Large intestine (tissue), 3 donors: Measurements from ENCODE around the gene CPXM2. TPM values are rescaled to one million over a fixed set of nuclear protein-coding genes. Genes with fewer than 3 reads are reported as not detected.

ENCODE experiments used
- DNase-seq, 2 donors: peaks; one replicate each; pipeline versions ENCODE4 v3.0.0 to v3.0.0-alpha.2; 2013
- H3K27ac ChIP-seq: one replicate; pipeline ENCODE4 v1.5.1; 2013; ENCODE audit warnings: low read length
- H3K27me3 ChIP-seq: 2 replicates; pipeline ENCODE4 v1.6.1; 2013; ENCODE audit warnings: low read length; ENCODE audit not compliant: control insufficient read depth, insufficient read depth
- H3K36me3 ChIP-seq: 2 replicates; pipeline ENCODE4 v1.6.1; 2013; ENCODE audit warnings: low read length; ENCODE audit not compliant: control insufficient read depth, insufficient read depth
- H3K4me1 ChIP-seq: one replicate; pipeline ENCODE4 v1.6.1; 2013; ENCODE audit warnings: low read length; ENCODE audit not compliant: control insufficient read depth, insufficient read depth
- H3K4me3 ChIP-seq: one replicate; pipeline ENCODE4 v1.5.1; 2013; ENCODE audit warnings: low read length
- H3K9me3 ChIP-seq: one replicate; pipeline ENCODE4 v1.6.1; 2013; ENCODE audit warnings: mild to moderate bottlenecking, low read depth, low read length, moderate library complexity; ENCODE audit not compliant: control insufficient read depth
- WGBS: methylation state at CpG from one replicate; pipeline ENCODE4 v1.1.5; 2013; ENCODE audit warnings: low lambda C conversion rate; ENCODE audit not compliant: insufficient coverage; 5-methylcytosine and 5-hydroxymethylcytosine counted together
- polyA plus RNA-seq: library from polyadenylated mRNA; unstranded; fragments of 120-200 nt; gene quantifications from one replicate; pipeline ENCODE4 v1.2.1, GENCODE V29; 2013

The CPXM2 gene
- polyA plus RNA-seq, 1 donor = 63.9 TPM

GRCh38 chr10:123726836-123727235, 164.8 kb downstream of the CPXM2 start:
- no peak for DNase-seq
- H3K27me3 ChIP-seq = no peaks in the 10 kb centered on the region
- no CpG with 5 or more reads among the region's 2 CpGs for WGBS
- H3K4me1 ChIP-seq = no peaks in the 10 kb centered on the region
- no peak overlapping the region for H3K4me3 ChIP-seq
- no peaks in the 10 kb centered on the region for H3K9me3 ChIP-seq
- H3K27ac ChIP-seq = no peak overlapping the region
- no peaks in the 10 kb centered on the region for H3K36me3 ChIP-seq

- Histone ChIP-seq H3K9me3 (no peaks in the 10 kb centered on the region), H3K36me3 (no peaks in the 10 kb centered on the region), H3K4me1 (no peaks in the 10 kb centered on the region), H3K27ac (no peak overlapping the region), H3K4me3 (no peak overlapping the region), H3K27me3 (no peaks in the 10 kb centered on the region)
- DNase-seq = no peak
- no CpG with 5 or more reads among the region's 3 CpGs for whole genome bisulfite sequencing
Measured at GRCh38 chr10:123726381-123726780, 165.2 kb downstream of the CPXM2 start.

GRCh38 chr10:123724747-123725146, 166.9 kb downstream of the CPXM2 start:
- no peaks in the 10 kb centered on the region for H3K4me1 ChIP-seq
- H3K27me3 ChIP-seq = no peaks in the 10 kb centered on the region
- H3K36me3 ChIP-seq = no peaks in the 10 kb centered on the region
- H3K9me3 ChIP-seq = no peaks in the 10 kb centered on the region
- no peak overlapping the region for H3K4me3 ChIP-seq
- H3K27ac ChIP-seq = no peak overlapping the region
- no peak for DNase-seq
- WGBS = no CpG with 5 or more reads among the region's 12 CpGs

GRCh38 chr10:123722351-123722750, 169.3 kb downstream of the CPXM2 start:
- WGBS = no CpG with 5 or more reads among the region's 2 CpGs
- Histone ChIP-seq H3K36me3 (no peaks in the 10 kb centered on the region), H3K27me3 (no peaks in the 10 kb centered on the region), H3K4me3 (no peak overlapping the region), H3K4me1 (no peaks in the 10 kb centered on the region), H3K9me3 (no peaks in the 10 kb centered on the region), H3K27ac (no peak overlapping the region)
- no peak for DNase-seq

GRCh38 chr10:123721441-123722049, 170.1 kb downstream of the CPXM2 start:
- H3K4me1 ChIP-seq = no peaks in the 10 kb centered on the region
- H3K27me3 ChIP-seq = no peaks in the 10 kb centered on the region
- no peaks in the 10 kb centered on the region for H3K9me3 ChIP-seq
- H3K4me3 ChIP-seq = no peak overlapping the region
- no peaks in the 10 kb centered on the region for H3K36me3 ChIP-seq
- H3K27ac ChIP-seq = no peak overlapping the region
- whole genome bisulfite sequencing = no CpG with 5 or more reads among the region's 9 CpGs
- DNase-seq = no peak

GRCh38 chr10:123720536-123720935, 171.1 kb downstream of the CPXM2 start:
- WGBS = no CpG with 5 or more reads among the region's 3 CpGs
- no peak for DNase-seq

GRCh38 chr10:123718544-123719060, 173.0 kb downstream of the CPXM2 start:
- no CpG with 5 or more reads among the region's 4 CpGs for WGBS
- no peak overlapping the region for H3K27ac ChIP-seq
- DNase-seq = no peak
- H3K9me3 ChIP-seq = no peaks in the 10 kb centered on the region
- H3K4me1 ChIP-seq = no peaks in the 10 kb centered on the region
- H3K27me3 ChIP-seq = no peaks in the 10 kb centered on the region
- no peaks in the 10 kb centered on the region for H3K36me3 ChIP-seq
- H3K4me3 ChIP-seq = no peak overlapping the region

More at GRCh38 chr10:123720536-123720935, 171.1 kb downstream of the CPXM2 start:
- Histone ChIP-seq H3K27ac (no peak overlapping the region), H3K4me1 (no peaks in the 10 kb centered on the region), H3K27me3 (no peaks in the 10 kb centered on the region), H3K36me3 (no peaks in the 10 kb centered on the region), H3K9me3 (no peaks in the 10 kb centered on the region), H3K4me3 (no peak overlapping the region)

GRCh38 chr10:123717336-123717735, 174.3 kb downstream of the CPXM2 start:
- no CpG with 5 or more reads among the region's 4 CpGs for WGBS
- Histone ChIP-seq H3K9me3 (no peaks in the 10 kb centered on the region), H3K27me3 (no peaks in the 10 kb centered on the region)

GRCh38 chr10:123715546-123715945, 176.1 kb downstream of the CPXM2 start:
- Histone ChIP-seq H3K4me3 (no peak overlapping the region), H3K27ac (no peak overlapping the region), H3K27me3 (no peaks in the 10 kb centered on the region), H3K36me3 (no peaks in the 10 kb centered on the region), H3K9me3 (no peaks in the 10 kb centered on the region), H3K4me1 (no peaks in the 10 kb centered on the region)
- no CpG with 5 or more reads among the region's 2 CpGs for WGBS
- no peak for DNase-seq

More at GRCh38 chr10:123717336-123717735, 174.3 kb downstream of the CPXM2 start:
- Histone ChIP-seq H3K4me3 (no peak overlapping the region), H3K36me3 (no peaks in the 10 kb centered on the region), H3K4me1 (no peaks in the 10 kb centered on the region), H3K27ac (no peak overlapping the region)
- DNase-seq = no peak

GRCh38 chr10:123706236-123706635, 185.4 kb downstream of the CPXM2 start:
- DNase-seq = no peak
- no peaks in the 10 kb centered on the region for H3K36me3 ChIP-seq
- no peaks in the 10 kb centered on the region for H3K4me1 ChIP-seq
- H3K27ac ChIP-seq = no peak overlapping the region
- 83% methylated on average over 1 of the region's 4 CpGs for WGBS
- H3K9me3 ChIP-seq = no peaks in the 10 kb centered on the region
- no peak overlapping the region for H3K4me3 ChIP-seq
- no peaks in the 10 kb centered on the region for H3K27me3 ChIP-seq

- Histone ChIP-seq H3K4me1 (no peaks in the 10 kb centered on the region), H3K27me3 (no peaks in the 10 kb centered on the region), H3K27ac (no peak overlapping the region), H3K9me3 (no peaks in the 10 kb centered on the region), H3K4me3 (no peak overlapping the region), H3K36me3 (no peaks in the 10 kb centered on the region)
- no CpG with 5 or more reads among the region's 6 CpGs for WGBS
- DNase-seq = no peak
Measured at GRCh38 chr10:123704812-123705211, 186.8 kb downstream of the CPXM2 start.
